ENCODE measurements around the gene LRRC1.

LRRC1 gene

GRCh38 chr6:53851561-53851960 lies 56.8 kb downstream of the LRRC1 start:
- Histone ChIP-seq H3K4me1 (ENCODE audit: control insufficient read depth in 2 of 2, insufficient read depth in 1 of 2, low read depth in 1 of 2, low read length in 2 of 2) (peaks cover 0 to 1% of the 10 kb centered on the region in 2 donors), H3K18ac (ENCODE audit: low read length) (no peak overlapping the region), H3K14ac (ENCODE audit: low read length) (no peak overlapping the region), H4K8ac (ENCODE audit: low read depth, low read length) (no peak overlapping the region), H2BK5ac (ENCODE audit: low read length) (no peak overlapping the region), H2BK12ac (ENCODE audit: low read length) (no peak overlapping the region), H2BK120ac (ENCODE audit: low read depth, low read length) (no peak overlapping the region), H3K9me3 (replicated peaks in 1 of 2; ENCODE audit: control insufficient read depth in 2 of 2, insufficient read depth in 1 of 2, low read depth in 1 of 2, low read length in 2 of 2) (peaks cover 0 to 3% of the 10 kb centered on the region in 2 donors), H3K36me3 (replicated peaks in 1 of 2; ENCODE audit: control insufficient read depth in 2 of 2, insufficient read depth in 2 of 2, low read length in 2 of 2) (no peaks in the 10 kb centered on the region), H3K27ac (replicated peaks; ENCODE audit: low read length) (no peak overlapping the region), H4K91ac (ENCODE audit: low read depth, low read length, poor library complexity) (no peak overlapping the region), H2AK5ac (ENCODE audit: low read depth, low read length) (no peak overlapping the region), H3K23ac (ENCODE audit: low read depth, low read length, poor library complexity) (no peak overlapping the region), H3K27me3 (ENCODE audit: control insufficient read depth in 3 of 3, insufficient read depth in 3 of 3, low read depth in 1 of 3, low read length in 3 of 3) (no peaks in the 10 kb centered on the region), H3K4me3 (ENCODE audit: low read length in 2 of 2) (no peak overlapping the region), H3K4ac (ENCODE audit: low read length) (no peak overlapping the region), H2BK15ac (ENCODE audit: low read length) (no peak overlapping the region), H3K4me2 (ENCODE audit: insufficient read depth, low read length, poor library complexity, severe bottlenecking) (no peak overlapping the region), H3K79me1 (ENCODE audit: low read depth, low read length) (no peaks in the 10 kb centered on the region), H2AFZ (ENCODE audit: low read length) (no peak overlapping the region), H3K9ac (ENCODE audit: low read depth, low read length, poor library complexity) (no peak overlapping the region)
- no CpG with 5 or more reads among the region's 2 CpGs for WGBS, 2 donors (ENCODE audit: extremely low coverage in 2 of 2, insufficient read length in 2 of 2, insufficient replicate concordance in 1 of 2)
- no peak for DNase-seq (ENCODE audit: low spot score)

GRCh38 chr6:53852805-53853204 lies 58.0 kb downstream of the LRRC1 start:
- DNase-seq (ENCODE audit: low spot score), result no peak

GRCh38 chr6:53854843-53855567 lies 60.2 kb downstream of the LRRC1 start:
- Histone ChIP-seq H2BK12ac (ENCODE audit: low read length) (no peak overlapping the region), H3K4ac (ENCODE audit: low read length) (no peak overlapping the region), H2BK120ac (ENCODE audit: low read depth, low read length) (no peak overlapping the region), H2AFZ (ENCODE audit: low read length) (no peak overlapping the region), H2AK5ac (ENCODE audit: low read depth, low read length) (no peak overlapping the region), H3K9ac (ENCODE audit: low read depth, low read length, poor library complexity) (no peak overlapping the region), H3K4me1 (ENCODE audit: control insufficient read depth in 2 of 2, insufficient read depth in 1 of 2, low read depth in 1 of 2, low read length in 2 of 2) (peaks cover 5 to 7% of the 10 kb centered on the region in 2 donors), H3K9me3 (replicated peaks in 1 of 2; ENCODE audit: control insufficient read depth in 2 of 2, insufficient read depth in 1 of 2, low read depth in 1 of 2, low read length in 2 of 2) (no peaks in the 10 kb centered on the region), H4K91ac (ENCODE audit: low read depth, low read length, poor library complexity) (no peak overlapping the region), H3K23ac (ENCODE audit: low read depth, low read length, poor library complexity) (no peak overlapping the region), H3K4me2 (ENCODE audit: insufficient read depth, low read length, poor library complexity, severe bottlenecking) (no peak overlapping the region), H2BK5ac (ENCODE audit: low read length) (no peak overlapping the region), H3K27ac (replicated peaks; ENCODE audit: low read length) (no peak overlapping the region), H3K14ac (ENCODE audit: low read length) (no peak overlapping the region), H3K27me3 (ENCODE audit: control insufficient read depth in 3 of 3, insufficient read depth in 3 of 3, low read depth in 1 of 3, low read length in 3 of 3) (no peaks in the 10 kb centered on the region), H3K36me3 (replicated peaks in 1 of 2; ENCODE audit: control insufficient read depth in 2 of 2, insufficient read depth in 2 of 2, low read length in 2 of 2) (no peaks in the 10 kb centered on the region), H4K8ac (ENCODE audit: low read depth, low read length) (no peak overlapping the region), H3K18ac (ENCODE audit: low read length) (no peak overlapping the region), H2BK15ac (ENCODE audit: low read length) (no peak overlapping the region), H3K79me1 (ENCODE audit: low read depth, low read length) (no peaks in the 10 kb centered on the region), H3K4me3 (ENCODE audit: low read length in 2 of 2) (no peak overlapping the region)
- no peak for DNase-seq (ENCODE audit: low spot score)
- WGBS, 2 donors (ENCODE audit: extremely low coverage in 2 of 2, insufficient read length in 2 of 2, insufficient replicate concordance in 1 of 2), result no CpG with 5 or more reads among the region's 5 CpGs

More at GRCh38 chr6:53852805-53853204, 58.0 kb downstream of the LRRC1 start:
- Histone ChIP-seq H2BK12ac (ENCODE audit: low read length) (no peak overlapping the region), H2AFZ (ENCODE audit: low read length) (no peak overlapping the region), H3K4me1 (ENCODE audit: control insufficient read depth in 2 of 2, insufficient read depth in 1 of 2, low read depth in 1 of 2, low read length in 2 of 2) (peaks cover 4 to 8% of the 10 kb centered on the region in 2 donors), H3K4me3 (ENCODE audit: low read length in 2 of 2) (no peak overlapping the region), H3K79me1 (ENCODE audit: low read depth, low read length) (no peaks in the 10 kb centered on the region), H3K9ac (ENCODE audit: low read depth, low read length, poor library complexity) (no peak overlapping the region), H3K18ac (ENCODE audit: low read length) (no peak overlapping the region), H2BK120ac (ENCODE audit: low read depth, low read length) (no peak overlapping the region), H4K8ac (ENCODE audit: low read depth, low read length) (no peak overlapping the region), H3K27ac (replicated peaks; ENCODE audit: low read length) (no peak overlapping the region), H3K27me3 (ENCODE audit: control insufficient read depth in 3 of 3, insufficient read depth in 3 of 3, low read depth in 1 of 3, low read length in 3 of 3) (no peaks in the 10 kb centered on the region), H4K91ac (ENCODE audit: low read depth, low read length, poor library complexity) (no peak overlapping the region), H3K4ac (ENCODE audit: low read length) (no peak overlapping the region), H2AK5ac (ENCODE audit: low read depth, low read length) (no peak overlapping the region), H3K23ac (ENCODE audit: low read depth, low read length, poor library complexity) (no peak overlapping the region), H2BK5ac (ENCODE audit: low read length) (no peak overlapping the region), H3K9me3 (replicated peaks in 1 of 2; ENCODE audit: control insufficient read depth in 2 of 2, insufficient read depth in 1 of 2, low read depth in 1 of 2, low read length in 2 of 2) (peaks cover 0 to 3% of the 10 kb centered on the region in 2 donors), H3K4me2 (ENCODE audit: insufficient read depth, low read length, poor library complexity, severe bottlenecking) (no peak overlapping the region), H3K14ac (ENCODE audit: low read length) (no peak overlapping the region), H3K36me3 (replicated peaks in 1 of 2; ENCODE audit: control insufficient read depth in 2 of 2, insufficient read depth in 2 of 2, low read length in 2 of 2) (no peaks in the 10 kb centered on the region), H2BK15ac (ENCODE audit: low read length) (no peak overlapping the region)
- WGBS, 2 donors (ENCODE audit: extremely low coverage in 2 of 2, insufficient read length in 2 of 2, insufficient replicate concordance in 1 of 2), result no CpG with 5 or more reads among the region's 2 CpGs

GRCh38 chr6:53855940-53856339 lies 61.1 kb downstream of the LRRC1 start:
- Histone ChIP-seq H2BK120ac (ENCODE audit: low read depth, low read length) (no peak overlapping the region), H3K4me3 (ENCODE audit: low read length in 2 of 2) (no peak overlapping the region), H3K36me3 (replicated peaks in 1 of 2; ENCODE audit: control insufficient read depth in 2 of 2, insufficient read depth in 2 of 2, low read length in 2 of 2) (no peaks in the 10 kb centered on the region), H3K4me1 (ENCODE audit: control insufficient read depth in 2 of 2, insufficient read depth in 1 of 2, low read depth in 1 of 2, low read length in 2 of 2) (peaks cover 5 to 11% of the 10 kb centered on the region in 2 donors), H3K27me3 (ENCODE audit: control insufficient read depth in 3 of 3, insufficient read depth in 3 of 3, low read depth in 1 of 3, low read length in 3 of 3) (no peaks in the 10 kb centered on the region), H3K27ac (replicated peaks; ENCODE audit: low read length) (no peak overlapping the region), H3K23ac (ENCODE audit: low read depth, low read length, poor library complexity) (no peak overlapping the region), H2BK12ac (ENCODE audit: low read length) (no peak overlapping the region), H2BK15ac (ENCODE audit: low read length) (no peak overlapping the region), H3K9me3 (replicated peaks in 1 of 2; ENCODE audit: control insufficient read depth in 2 of 2, insufficient read depth in 1 of 2, low read depth in 1 of 2, low read length in 2 of 2) (no peaks in the 10 kb centered on the region), H3K18ac (ENCODE audit: low read length) (no peak overlapping the region), H2AK5ac (ENCODE audit: low read depth, low read length) (no peak overlapping the region), H3K14ac (ENCODE audit: low read length) (no peak overlapping the region), H3K79me1 (ENCODE audit: low read depth, low read length) (no peaks in the 10 kb centered on the region), H4K91ac (ENCODE audit: low read depth, low read length, poor library complexity) (no peak overlapping the region), H3K4me2 (ENCODE audit: insufficient read depth, low read length, poor library complexity, severe bottlenecking) (no peak overlapping the region), H3K4ac (ENCODE audit: low read length) (no peak overlapping the region), H2BK5ac (ENCODE audit: low read length) (no peak overlapping the region), H2AFZ (ENCODE audit: low read length) (no peak overlapping the region), H4K8ac (ENCODE audit: low read depth, low read length) (no peak overlapping the region), H3K9ac (ENCODE audit: low read depth, low read length, poor library complexity) (no peak overlapping the region)
- DNase-seq (ENCODE audit: low spot score), result no peak
- WGBS, 2 donors (ENCODE audit: extremely low coverage in 2 of 2, insufficient read length in 2 of 2, insufficient replicate concordance in 1 of 2), result no CpG with 5 or more reads among the region's 2 CpGs
